Endothelial cell of umbilical vein (primary cell): Measurements from ENCODE around the gene MAML3. TPM values are rescaled to one million over a fixed set of nuclear protein-coding genes. Genes with fewer than 3 reads are reported as not detected.

Experiments used
- BruUV-seq: library from RNA; stranded (reverse); fragments of 400-500 nt; replicated peaks from 2 replicates; lab custom pipeline; 2021; lab: Mats Ljungman, UMichigan
- CTCF ChIA-PET: fragments of 300-600, 350-600 bp; sonication (Branson Sonifier 250); formaldehyde crosslinking; loops from one replicate; lab custom pipeline; 2021; ENCODE audit warnings: antibody characterized with exemption, inconsistent platforms; lab: Charles Lee
- POLR2A ChIA-PET: fragments of 300-600, 350-600 bp; sonication (Branson Sonifier 250); formaldehyde crosslinking; loops from one replicate; lab custom pipeline; 2021; ENCODE audit warnings: antibody characterized with exemption, inconsistent platforms; lab: Charles Lee
- DNase-seq: peaks from one replicate; pipeline ENCODE4 v3.0.0-alpha.2; 2011; ENCODE audit warnings: low read depth, low spot score
- FAIRE-seq: peaks from 2 replicates; lab custom pipeline; 2011; peaks lifted over from hg19 to GRCh38; lab: Jason Lieb, UNC
- H2AFZ ChIP-seq: 2 replicates; pipeline ENCODE4 v1.6.0; 2012; ENCODE audit warnings: low read depth, low read length, control low read depth, inconsistent platforms
- H3K27ac ChIP-seq: 2 replicates; pipeline ENCODE4 v1.5.1; 2011; ENCODE audit warnings: low read depth, mild to moderate bottlenecking, control low read depth, low read length, moderate library complexity; ENCODE audit not compliant: insufficient read depth
- H3K27me3 ChIP-seq, 2 experiments: 2 replicates each; pipeline versions ENCODE4 v1.6.0 to v1.6.1; 2011; ENCODE audit warnings: low read length in 2 of 2, mixed read lengths in 1 of 2; ENCODE audit not compliant: control insufficient read depth in 2 of 2, insufficient read depth in 2 of 2
- H3K36me3 ChIP-seq, 2 experiments: 2 replicates in 1 of 2; 3 replicates in 1 of 2; pipeline ENCODE4 v1.5.1; 2011; ENCODE audit warnings: low read length in 2 of 2, mild to moderate bottlenecking in 1 of 2, moderate library complexity in 1 of 2; ENCODE audit not compliant: control insufficient read depth in 2 of 2, insufficient read depth in 2 of 2; ENCODE audit errors: extremely low read depth in 1 of 2
- H3K4me1 ChIP-seq: 3 replicates; pipeline ENCODE4 v1.5.1; 2011; ENCODE audit warnings: mild to moderate bottlenecking, low read length; ENCODE audit not compliant: control insufficient read depth, insufficient read depth; ENCODE audit errors: extremely low read depth
- H3K4me2 ChIP-seq: 2 replicates; pipeline ENCODE4 v1.6.1; 2011; ENCODE audit warnings: low read length, control low read depth, mixed read lengths; ENCODE audit not compliant: insufficient read depth
- H3K4me3 ChIP-seq, 3 experiments: fragments of 200-600 bp in 1 of 3; sonication (generic), shearing (Covaris generic) in 1 of 3; replicated peaks in 1 of 3; 2 replicates each; pipeline ENCODE4 v1.5.1; 2011 to 2016; ENCODE audit warnings: control low read depth in 3 of 3, low read length in 3 of 3, mild to moderate bottlenecking in 2 of 3, inconsistent platforms in 1 of 3, low read depth in 1 of 3, moderate library complexity in 1 of 3; ENCODE audit not compliant: insufficient read depth in 1 of 3
- H3K79me2 ChIP-seq: 2 replicates; pipeline ENCODE4 v1.6.0; 2012; ENCODE audit warnings: low read length, inconsistent platforms; ENCODE audit not compliant: control insufficient read depth, insufficient read depth
- H3K9ac ChIP-seq: replicated peaks from 2 replicates; pipeline ENCODE3; 2011; ENCODE audit warnings: low read length, control low read depth; ENCODE audit not compliant: insufficient read depth; ENCODE audit errors: extremely low read depth
- H3K9me1 ChIP-seq: replicated peaks from 3 replicates; pipeline ENCODE4 v1.6.0; 2011; ENCODE audit warnings: mild to moderate bottlenecking, low read length; ENCODE audit not compliant: control insufficient read depth, insufficient read depth; ENCODE audit errors: extremely low read depth
- H3K9me3 ChIP-seq: replicated peaks from 2 replicates; pipeline ENCODE4 v1.5.1; 2012; ENCODE audit warnings: low read length, inconsistent platforms; ENCODE audit not compliant: control insufficient read depth, insufficient read depth
- H4K20me1 ChIP-seq: replicated peaks from 2 replicates; pipeline ENCODE3; 2011; ENCODE audit warnings: mild to moderate bottlenecking, low read length; ENCODE audit not compliant: control insufficient read depth, insufficient read depth; ENCODE audit errors: extremely low read depth
- CTCF ChIP-seq, 2 donors: IDR thresholded peaks; 1 replicate in 1 of 2; 2 replicates in 1 of 2; pipeline ENCODE4 v1.5.1; 2011; ENCODE audit warnings: low read length in 2 of 2, mild to moderate bottlenecking in 2 of 2, moderate library complexity in 2 of 2, control low read depth in 1 of 2, inconsistent platforms in 1 of 2, low read depth in 1 of 2; ENCODE audit not compliant: insufficient read depth in 1 of 2; ENCODE audit errors: extremely low read depth in 1 of 2
- EZH2 ChIP-seq: IDR thresholded peaks from 2 replicates; pipeline ENCODE4 v1.6.1; 2012; ENCODE audit warnings: borderline replicate concordance, low read depth, mild to moderate bottlenecking, moderate library complexity, low read length, inconsistent platforms; ENCODE audit not compliant: severe bottlenecking
- FOS ChIP-seq: IDR thresholded peaks from 2 replicates; pipeline ENCODE4 v1.6.1; 2011; ENCODE audit warnings: mild to moderate bottlenecking, low read length, moderate library complexity, borderline replicate concordance; ENCODE audit not compliant: insufficient read depth
- GATA2 ChIP-seq: IDR thresholded peaks from 2 replicates; pipeline ENCODE4 v1.7.0; 2011; ENCODE audit warnings: low read depth, mild to moderate bottlenecking, moderate library complexity, mixed read lengths, low read length; ENCODE audit not compliant: insufficient read length, insufficient read depth
- JUN ChIP-seq: IDR thresholded peaks from 2 replicates; pipeline ENCODE4 v1.6.1; 2011; ENCODE audit warnings: borderline replicate concordance, low read depth; ENCODE audit not compliant: insufficient read length, insufficient read depth
- MAX ChIP-seq: IDR thresholded peaks from 2 replicates; pipeline ENCODE4 v1.6.1; 2011; ENCODE audit not compliant: insufficient read depth, insufficient read length
- MYC ChIP-seq: IDR thresholded peaks from one replicate; pipeline ENCODE4 v1.6.1; 2011; ENCODE audit warnings: mild to moderate bottlenecking, low read depth, low read length
- POLR2A ChIP-seq: IDR thresholded peaks from 2 replicates; pipeline ENCODE4 v1.6.1; 2012; ENCODE audit warnings: low read depth, mild to moderate bottlenecking, control low read depth, low read length
- POLR2AphosphoS5 ChIP-seq: IDR thresholded peaks from 2 replicates; pipeline ENCODE4 v1.6.1; 2012; ENCODE audit warnings: low read depth, mild to moderate bottlenecking, control low read depth, low read length, moderate library complexity; ENCODE audit not compliant: insufficient read depth
- dilution Hi-C: fragments of 300-500 bp; cut with MboI; formaldehyde crosslinking; loops from one replicate; pipeline ENCODE4 v1.15.0; 2019; ENCODE audit warnings: low sequenced_read_pairs; ENCODE audit not compliant: extremely low pct_ligation_motif_present
- intact Hi-C: fragments of 100-400 bp; cut with micrococcal nuclease; formaldehyde crosslinking; loops from one replicate; pipeline ENCODE4 v1.10.0; 2022
- polyA plus RNA-seq, 4 experiments: library from polyadenylated mRNA; depleted of rRNA in 3 of 4; stranded (reverse) in 3 of 4; unstranded in 1 of 4; fragments of >200 nt; gene quantifications; 2 replicates each; pipeline versions ENCODE4 v1.2.1 to v1.2.3, GENCODE V29; 2011 to 2012; ENCODE audit warnings: missing spikeins in 1 of 4
- total RNA-seq: library from RNA; stranded (reverse); gene quantifications from 2 replicates; pipeline ENCODE4 v1.2.3, GENCODE V29; 2021

MAML3 gene
- total and polyA plus RNA-seq, 2 donors (not counting 3 experiments of a cell fraction or from before 2014, with no cell fraction given): 14.0 to 20.3 TPM

GRCh38 chr4:139880841-139881240, 273.1 kb downstream of the MAML3 start:
- ChIA-PET CTCF (interaction anchor here (0.9 to 3.1 kb wide), 4 partner anchors 10 to 446 kb away, joined by 3 to 13 read pairs (median 4); no protein-coding TSS in a partner anchor), POLR2A (no interaction called here)
- DNase-seq (no peak), FAIRE-seq (no peak)
- dilution Hi-C loops: no loop called here
- intact Hi-C loops: no loop called here
- Histone ChIP-seq H2AFZ (no peak overlapping the region), H4K20me1 (no peaks in the 10 kb centered on the region), H3K4me1 (no peaks in the 10 kb centered on the region), H3K27ac (no peak overlapping the region), H3K36me3 (no peaks in the 10 kb centered on the region), H3K9me3 (no peaks in the 10 kb centered on the region), H3K4me2 (no peak overlapping the region), H3K9me1 (no peaks in the 10 kb centered on the region), H3K9ac (no peak overlapping the region), H3K4me3 (no peak overlapping the region), H3K27me3 (no peaks in the 10 kb centered on the region), H3K79me2 (no peaks in the 10 kb centered on the region)
- TF ChIP-seq POLR2AphosphoS5 (no peak), FOS (no peak), POLR2A (no peak), EZH2 (no peak), MYC (no peak), JUN (no peak), MAX (no peak), GATA2 (no peak), CTCF (IDR thresholded peaks at IDR 0.05; ENCODE audit: extremely low read depth in 1 of 2, insufficient read depth in 1 of 2, low read depth in 1 of 2, low read length in 2 of 2) (no peak)
- no TSS peak for BruUV-seq
